GM12878 (cell line): ENCODE data around the gene NPAS1. TPM values are rescaled to one million over a fixed set of nuclear protein-coding genes. Genes with fewer than 3 reads are reported as not detected.
A peak's percentile ranks its signal among the peaks of the same experiment; 100 is the strongest.

ENCODE experiments used
- ATAC-seq: fragments of 200-7000 bp; cut with Tn5 transposase; 3 replicates; pipeline ENCODE4 v1.9.1; 2020; ENCODE audit warnings: mild to moderate bottlenecking, moderate library complexity
- BruUV-seq: library from RNA; stranded (reverse); fragments of 400-500 nt; replicated peaks from 2 replicates; lab custom pipeline; 2021; lab: Mats Ljungman, UMichigan
- CTCF ChIA-PET: fragments of 300-600 bp; sonication (Branson Sonifier 250); formaldehyde crosslinking; extraction: SDS; loops from one replicate; lab custom pipeline; 2021; ENCODE audit warnings: inconsistent platforms; lab: Yijun Ruan, JAX
- POLR2A ChIA-PET: fragments of 350-600 bp; formaldehyde crosslinking; extraction: SDS; loops from one replicate; lab custom pipeline; 2021; ENCODE audit warnings: inconsistent platforms; lab: Charles Lee
- RAD21 ChIA-PET: fragments of 300-600 bp; sonication (Branson Sonifier 250); formaldehyde crosslinking; loops from one replicate; lab custom pipeline; 2023; ENCODE audit warnings: antibody characterized with exemption; ENCODE audit not compliant: unreplicated experiment; lab: Charles Lee
- SMC1A ChIA-PET: fragments of 300-600 bp; sonication (Branson Sonifier 250); formaldehyde crosslinking; loops from one replicate; lab custom pipeline; 2023; ENCODE audit not compliant: unreplicated experiment, uncharacterized antibody; lab: Charles Lee
- DNase-seq: peaks from one replicate; pipeline ENCODE4 v3.0.0-alpha.2; 2011; ENCODE audit warnings: low read depth, low spot score
- FAIRE-seq: peaks from 3 replicates; lab custom pipeline; 2011; peaks lifted over from hg19 to GRCh38; lab: Jason Lieb, UNC
- H2AFZ ChIP-seq: 2 replicates; pipeline ENCODE4 v1.6.0; 2011; ENCODE audit warnings: low read depth, low read length, control low read depth; ENCODE audit not compliant: control insufficient read depth
- H3K27ac ChIP-seq: 2 replicates; pipeline ENCODE4 v1.5.1; 2011; ENCODE audit warnings: control low read depth; ENCODE audit not compliant: control insufficient read depth, insufficient read depth
- H3K27me3 ChIP-seq, 2 experiments: replicated peaks in 1 of 2; 2 replicates each; pipeline versions ENCODE4 v1.6.0 to v1.6.1; 2011; ENCODE audit warnings: low read length in 1 of 2; ENCODE audit not compliant: control insufficient read depth in 2 of 2, insufficient read depth in 2 of 2
- H3K36me3 ChIP-seq, 2 experiments: 2 replicates each; pipeline ENCODE4 v1.5.1; 2011; ENCODE audit warnings: low read length in 1 of 2; ENCODE audit not compliant: control insufficient read depth in 2 of 2, insufficient read depth in 2 of 2
- H3K4me1 ChIP-seq: 2 replicates; pipeline ENCODE4 v1.6.1; 2011; ENCODE audit warnings: mild to moderate bottlenecking, low read length, moderate library complexity, mixed read lengths; ENCODE audit not compliant: control insufficient read depth, insufficient read depth
- H3K4me2 ChIP-seq: 2 replicates; pipeline ENCODE4 v1.6.0; 2011; ENCODE audit warnings: control low read depth; ENCODE audit not compliant: control insufficient read depth, insufficient read depth
- H3K4me3 ChIP-seq: fragments of 200-600 bp; sonication (generic); 2 replicates; pipeline ENCODE4 v1.5.1; 2016
- H3K79me2 ChIP-seq: 2 replicates; pipeline ENCODE4 v1.6.0; 2011; ENCODE audit warnings: low read length; ENCODE audit not compliant: control insufficient read depth, insufficient read depth
- H3K9ac ChIP-seq: 2 replicates; pipeline ENCODE4 v1.8.0; 2011; ENCODE audit warnings: low read length, control low read depth, mixed read lengths; ENCODE audit not compliant: control insufficient read depth, insufficient read depth
- H3K9me3 ChIP-seq: replicated peaks from 3 replicates; pipeline ENCODE4 v1.5.1; 2011; ENCODE audit warnings: mild to moderate bottlenecking, low read length; ENCODE audit not compliant: control insufficient read depth, insufficient read depth
- H4K20me1 ChIP-seq: 2 replicates; pipeline ENCODE4 v1.6.0; 2011; ENCODE audit not compliant: control insufficient read depth, insufficient read depth
- CREB1 ChIP-seq: IDR thresholded peaks from 2 replicates; pipeline ENCODE4 v1.6.1; 2012; ENCODE audit warnings: low read depth, mild to moderate bottlenecking, inconsistent platforms
- PAX5 ChIP-seq: IDR thresholded peaks from 2 replicates; pipeline ENCODE4 v1.6.1; 2011; ENCODE audit warnings: low read depth, low read length, borderline replicate concordance
- RBBP5 ChIP-seq: fragments of 200-600 bp; sonication (generic); conservative IDR thresholded peaks from 2 replicates; pipeline ENCODE4 v1.6.1; 2016
- SRF ChIP-seq, 2 experiments: IDR thresholded peaks; 2 replicates each; pipeline ENCODE4 v1.6.1; 2011; ENCODE audit warnings: low read depth in 2 of 2, low read length in 2 of 2, mild to moderate bottlenecking in 1 of 2, moderate library complexity in 1 of 2
- WGBS: methylation state at CpG from one replicate; pipeline ENCODE4 v1.1.6; 2016; ENCODE audit warnings: low lambda C conversion rate; ENCODE audit not compliant: insufficient replicate concordance, insufficient coverage; ENCODE audit errors: missing lambda C conversion rate; 5-methylcytosine and 5-hydroxymethylcytosine counted together
- in situ Hi-C: fragments of 300-500 bp; cut with MboI; formaldehyde crosslinking; loops from 9 replicates; pipeline ENCODE4 v1.14.3; 2018; ENCODE audit warnings: mixed read lengths
- intact Hi-C: fragments of 100-400 bp; cut with micrococcal nuclease; formaldehyde crosslinking; loops from one replicate; pipeline ENCODE4 v1.14.2; 2022; ENCODE audit not compliant: unreplicated experiment
- polyA plus RNA-seq, 11 experiments: library from polyadenylated mRNA; depleted of rRNA in 4 of 11; unstranded in 6 of 11; stranded (reverse) in 5 of 11; fragments of >200 nt; fragmentation: Nextera tagmentation in 4 of 11; fragmentation: Illumina TruSeq in 1 of 11; extraction: Ambion mirVana in 4 of 11; extraction: Trizol in 1 of 11; gene quantifications; 1 replicate in 1 of 11; 2 replicates in 10 of 11; pipeline versions ENCODE4 v1.2.1 to v1.2.3, GENCODE V29; 2011 to 2016; ENCODE audit warnings: inconsistent platforms in 2 of 11, missing spikeins in 2 of 11, low read depth in 1 of 11
- total RNA-seq, 4 experiments: library from RNA; depleted of rRNA in 3 of 4; stranded (reverse); fragments of >200 nt in 3 of 4; fragmentation: Illumina TruSeq in 1 of 4; extraction: Trizol in 1 of 4; gene quantifications; 2 replicates each; pipeline versions ENCODE4 v1.2.1 to v1.2.3, GENCODE V29; 2013 to 2021
- TF ChIP-seq, protein P1 (sequence below): fragments of 150-350 bp; IDR thresholded peaks from 2 replicates; pipeline ENCODE4 v1.6.1; 2014; ENCODE audit warnings: mild to moderate bottlenecking, low read depth, low read length

Gene NPAS1
- total and polyA plus RNA-seq, 10 of the 15 experiments (the other 5 are each of a cell fraction or from before 2014, with no cell fraction given), result 0.14 to 0.72 (median 0.28) TPM; not detected in 3

DNA sequence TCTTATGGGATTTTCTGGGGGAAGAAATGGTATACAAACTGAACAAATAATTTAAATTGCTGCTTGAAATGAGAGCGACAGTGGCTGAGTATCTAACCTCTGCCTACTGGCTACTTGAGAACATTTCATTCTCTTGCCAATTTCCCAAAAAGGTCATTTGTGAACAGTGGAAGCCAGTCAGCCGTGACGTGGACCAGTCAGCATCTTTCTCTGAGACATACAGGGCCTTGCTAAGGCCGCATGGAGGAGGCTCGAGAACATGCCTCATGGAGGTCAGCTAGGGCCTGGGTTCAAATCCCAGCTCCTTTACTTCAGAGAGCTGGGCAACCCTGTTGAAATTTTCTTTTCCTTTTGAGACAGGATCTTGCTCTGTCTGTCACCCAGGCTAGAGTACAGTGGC lies 73.6 kb downstream of the NPAS1 start:
- Histone ChIP-seq H3K36me3 (peaks cover 27 to 39% of the 10 kb centered on the region in 2 experiments), H3K27me3 (no peaks in the 10 kb centered on the region), H3K79me2 (peaks cover 40% of the 10 kb centered on the region), H4K20me1 (no peaks in the 10 kb centered on the region), H3K9ac (peak overlapping the region; percentile 57; the same call in 1 of the 2 replicates), H3K4me3 (0 out of 2 replicates have a peak overlapping the region, but pooled peaks have one; percentile 15), H3K9me3 (no peaks in the 10 kb centered on the region), H3K4me1 (peaks cover 28% of the 10 kb centered on the region), H3K4me2 (peak overlapping the region; percentile 79), H2AFZ (no peak overlapping the region), H3K27ac (peak overlapping the region; percentile 85)
- DNase-seq (no peak), FAIRE-seq (no peak), ATAC-seq (no peak)
- CTCF ChIA-PET, result interaction anchor here (0.6 to 3.6 kb wide), 4 partner anchors 13 to 116 kb away, joined by 3 to 19 read pairs (median 4); no protein-coding TSS in a partner anchor
- 0% methylated on average over 5 of the region's 5 CpGs for WGBS
- TF ChIP-seq RBBP5 (no peak), CREB1 (peak; percentile 47; the same call in 1 of the 2 replicates), SRF (IDR thresholded peaks at IDR 0.05; ENCODE audit: low read depth in 2 of 2, low read length in 2 of 2) (peak in 1 of 2 experiments; percentile 75; a peak in 2 of 4 replicates), PAX5 (peak; percentile 64; the same call in 1 of the 2 replicates)
- TF ChIP-seq, protein P1, sequence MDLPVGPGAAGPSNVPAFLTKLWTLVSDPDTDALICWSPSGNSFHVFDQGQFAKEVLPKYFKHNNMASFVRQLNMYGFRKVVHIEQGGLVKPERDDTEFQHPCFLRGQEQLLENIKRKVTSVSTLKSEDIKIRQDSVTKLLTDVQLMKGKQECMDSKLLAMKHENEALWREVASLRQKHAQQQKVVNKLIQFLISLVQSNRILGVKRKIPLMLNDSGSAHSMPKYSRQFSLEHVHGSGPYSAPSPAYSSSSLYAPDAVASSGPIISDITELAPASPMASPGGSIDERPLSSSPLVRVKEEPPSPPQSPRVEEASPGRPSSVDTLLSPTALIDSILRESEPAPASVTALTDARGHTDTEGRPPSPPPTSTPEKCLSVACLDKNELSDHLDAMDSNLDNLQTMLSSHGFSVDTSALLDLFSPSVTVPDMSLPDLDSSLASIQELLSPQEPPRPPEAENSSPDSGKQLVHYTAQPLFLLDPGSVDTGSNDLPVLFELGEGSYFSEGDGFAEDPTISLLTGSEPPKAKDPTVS, result no peak
- POLR2A ChIA-PET, result interaction anchor here (0.6 kb wide), 1 partner anchor 155 kb away, joined by 3 read pairs; no protein-coding TSS in a partner anchor
- in situ Hi-C loops, result no loop called here
- no TSS peak for BruUV-seq
- SMC1A ChIA-PET, result interaction anchor here (1.0 to 1.3 kb wide), 3 partner anchors 11 to 73 kb away, joined by 3 to 4 read pairs (median 3); partner anchors contain the start of gene ZC3H4
- RAD21 ChIA-PET, result no interaction called here
- intact Hi-C loops, result no loop called here
